PC-9 (cell line): ENCODE results near the gene DOCK2. TPM values are rescaled to one million over a fixed set of nuclear protein-coding genes. Genes with fewer than 3 reads are reported as not detected.
A peak's percentile ranks its signal among the peaks of the same experiment; 100 is the strongest.

Experiments used
- BruUV-seq: library from RNA; stranded (reverse); fragments of 400-500 nt; replicated peaks from 2 replicates; lab custom pipeline; 2021; lab: Mats Ljungman, UMichigan
- CTCF ChIA-PET: fragments of 300-600 bp; sonication (Branson Sonifier 250); formaldehyde crosslinking; loops from one replicate; lab custom pipeline; 2022; ENCODE audit warnings: antibody characterized with exemption; lab: Charles Lee
- POLR2A ChIA-PET: fragments of 300-600 bp; sonication (Branson Sonifier 250); formaldehyde crosslinking; loops from one replicate; lab custom pipeline; 2022; ENCODE audit warnings: antibody characterized with exemption; ENCODE audit not compliant: unreplicated experiment; lab: Charles Lee
- DNase-seq, 2 experiments: peaks; one replicate each; pipeline versions ENCODE4 v3.0.0 to v3.0.0-alpha.2; 2015 to 2022; ENCODE audit warnings: mixed read lengths in 1 of 2
- H2AFZ ChIP-seq: fragments of 200-600 bp; sonication (generic); 2 replicates; pipeline ENCODE4 v1.8.1; 2017; ENCODE audit warnings: antibody characterized with exemption
- H3F3A ChIP-seq: fragments of 200-600 bp; sonication (generic); 2 replicates; pipeline ENCODE4 v1.8.1; 2017; ENCODE audit warnings: antibody characterized with exemption, mild to moderate bottlenecking, low read depth; ENCODE audit not compliant: insufficient read depth
- H3K27ac ChIP-seq: fragments of 200-600 bp; sonication (generic); 2 replicates; pipeline ENCODE4 v1.6.1; 2016; ENCODE audit warnings: mixed run types
- H3K27me3 ChIP-seq: fragments of 200-600 bp; sonication (generic); 2 replicates; pipeline ENCODE4 v1.6.1; 2016; ENCODE audit warnings: low read depth, mixed run types; ENCODE audit not compliant: insufficient read depth
- H3K36me3 ChIP-seq: fragments of 200-600 bp; sonication (generic); 2 replicates; pipeline ENCODE4 v1.6.1; 2016; ENCODE audit warnings: low read depth, mixed run types
- H3K4me1 ChIP-seq: fragments of 200-600 bp; sonication (generic); replicated peaks from 2 replicates; pipeline ENCODE4 v1.6.1; 2016; ENCODE audit warnings: mixed run types; ENCODE audit not compliant: insufficient read depth
- H3K4me2 ChIP-seq: fragments of 200-600 bp; sonication (generic); 2 replicates; pipeline ENCODE4 v1.6.1; 2017; ENCODE audit warnings: mixed run types
- H3K4me3 ChIP-seq: fragments of 200-600 bp; sonication (generic); 2 replicates; pipeline ENCODE4 v1.6.1; 2016; ENCODE audit warnings: mixed run types
- H3K79me2 ChIP-seq: fragments of 200-600 bp; sonication (generic); 2 replicates; pipeline ENCODE4 v1.6.1; 2017; ENCODE audit warnings: low read depth, mixed run types
- H3K9me2 ChIP-seq: fragments of 200-600 bp; sonication (generic); 2 replicates; pipeline ENCODE4 v1.8.1; 2017; ENCODE audit warnings: mild to moderate bottlenecking; ENCODE audit not compliant: insufficient read depth
- H3K9me3 ChIP-seq: fragments of 200-600 bp; sonication (generic); 2 replicates; pipeline ENCODE4 v1.8.1; 2016; ENCODE audit warnings: low read depth; ENCODE audit not compliant: insufficient read depth
- H4K20me1 ChIP-seq: fragments of 200-600 bp; sonication (generic); 2 replicates; pipeline ENCODE4 v1.8.1; 2017; ENCODE audit not compliant: insufficient read depth
- CTCF ChIP-seq: fragments of 200-600 bp; sonication (generic); conservative IDR thresholded peaks from 2 replicates; pipeline ENCODE4 v1.6.1; 2017; ENCODE audit warnings: mixed run types, antibody characterized with exemption, mild to moderate bottlenecking, moderate library complexity
- EZH2 ChIP-seq: fragments of 200-600 bp; sonication (generic); IDR thresholded peaks from 2 replicates; pipeline ENCODE4 v1.8.0; 2017; ENCODE audit warnings: antibody characterized with exemption, low read depth
- intact Hi-C: fragments of 100-400 bp; cut with micrococcal nuclease; formaldehyde crosslinking; loops from one replicate; pipeline ENCODE4 v1.10.0; 2022; ENCODE audit not compliant: unreplicated experiment
- total RNA-seq: library from RNA; stranded (reverse); gene quantifications from 2 replicates; pipeline ENCODE4 v1.2.3, GENCODE V29; 2021

DOCK2 gene
- total RNA-seq, 1 experiment from 2014 or later = 0.41 TPM

- Histone ChIP-seq H3K4me2 (no peak overlapping the region), H3K4me3 (no peak overlapping the region), H3K36me3 (no peaks in the 10 kb centered on the region), H3K79me2 (no peaks in the 10 kb centered on the region), H2AFZ (no peak overlapping the region), H3K9me2 (no peaks in the 10 kb centered on the region), H3K27ac (no peak overlapping the region), H3F3A (peaks cover 7% of the 10 kb centered on the region; the same call in 1 of the 2 replicates), H3K9me3 (no peaks in the 10 kb centered on the region), H4K20me1 (no peaks in the 10 kb centered on the region), H3K27me3 (no peaks in the 10 kb centered on the region), H3K4me1 (peaks cover 18% of the 10 kb centered on the region)
- POLR2A ChIA-PET = no interaction called here
- TF ChIP-seq EZH2 (no peak), CTCF (no peak)
- BruUV-seq = no TSS peak
- intact Hi-C loops = no loop called here
- DNase-seq = no peak
- CTCF ChIA-PET = no interaction called here
These were observed 306.0 kb downstream of the DOCK2 start for GRCh38 chr5:169943026-169943425.

GRCh38 chr5:169944115-169944514, 307.0 kb downstream of the DOCK2 start:
- Histone ChIP-seq H3K27me3 (no peaks in the 10 kb centered on the region), H3K4me1 (peaks cover 18% of the 10 kb centered on the region), H3K9me2 (no peaks in the 10 kb centered on the region), H3F3A (peaks cover 7% of the 10 kb centered on the region; the same call in 1 of the 2 replicates), H3K4me3 (no peak overlapping the region), H4K20me1 (no peaks in the 10 kb centered on the region), H3K79me2 (no peaks in the 10 kb centered on the region), H3K9me3 (no peaks in the 10 kb centered on the region), H3K27ac (no peak overlapping the region), H3K36me3 (no peaks in the 10 kb centered on the region), H2AFZ (no peak overlapping the region), H3K4me2 (no peak overlapping the region)
- intact Hi-C loops = no loop called here
- BruUV-seq = no TSS peak
- TF ChIP-seq EZH2 (no peak), CTCF (no peak)
- CTCF ChIA-PET = no interaction called here
- DNase-seq = no peak
- POLR2A ChIA-PET = no interaction called here

GRCh38 chr5:169944922-169945680, 308.0 kb downstream of the DOCK2 start:
- H3K9me2 ChIP-seq = no peaks in the 10 kb centered on the region
- intact Hi-C loops = no loop called here
- no peak for DNase-seq
- no peak overlapping the region for H3K4me3 ChIP-seq
- H3K9me3 ChIP-seq = no peaks in the 10 kb centered on the region
- no peak overlapping the region for H2AFZ ChIP-seq
- BruUV-seq = no TSS peak
- no peaks in the 10 kb centered on the region for H3K27me3 ChIP-seq
- no peaks in the 10 kb centered on the region for H3K36me3 ChIP-seq
- 0 out of 2 replicates have a peak overlapping the region, but pooled peaks have one; percentile 33 for H3K4me2 ChIP-seq
- peaks cover 18% of the 10 kb centered on the region for H3K4me1 ChIP-seq
- ChIA-PET CTCF (no interaction called here), POLR2A (no interaction called here)
- peaks cover 7% of the 10 kb centered on the region; the same call in 1 of the 2 replicates for H3F3A ChIP-seq
- no peak for TF ChIP-seq CTCF
- TF ChIP-seq EZH2 = no peak
- no peaks in the 10 kb centered on the region for H3K79me2 ChIP-seq
- no peaks in the 10 kb centered on the region for H4K20me1 ChIP-seq
- H3K27ac ChIP-seq = no peak overlapping the region
